NCI-H774 (cell line): ENCODE measurements around the gene ABTB2.

ENCODE experiments used
- DNase-seq: peaks from one replicate; lab custom pipeline; 2025; lab: John Stamatoyannopoulos, UW

The ABTB2 gene

GRCh38 chr11:34360046-34360445 is 2.2 kb upstream of the ABTB2 start:
- no peak for DNase-seq

DNA sequence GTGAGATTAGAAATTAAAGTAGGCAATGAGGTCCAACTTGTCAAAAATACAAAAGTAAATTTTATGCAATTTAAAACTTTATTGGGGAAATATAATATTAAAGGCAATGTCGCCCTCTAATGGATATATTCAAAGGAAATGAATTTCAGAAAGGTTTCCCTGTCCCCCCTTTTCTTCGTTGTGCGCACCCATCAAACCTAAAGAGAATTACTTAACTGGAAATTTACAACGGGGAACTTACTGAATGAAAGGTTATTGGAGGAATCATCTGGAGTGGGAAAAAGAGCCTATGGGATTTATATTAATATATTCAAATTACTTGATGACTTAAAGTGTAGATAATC is 1.7 kb upstream of the ABTB2 start:
- no peak for DNase-seq

GRCh38 chr11:34358728-34359547 is 1.1 kb upstream of the ABTB2 start:
- peak; percentile 70 for DNase-seq

DNA sequence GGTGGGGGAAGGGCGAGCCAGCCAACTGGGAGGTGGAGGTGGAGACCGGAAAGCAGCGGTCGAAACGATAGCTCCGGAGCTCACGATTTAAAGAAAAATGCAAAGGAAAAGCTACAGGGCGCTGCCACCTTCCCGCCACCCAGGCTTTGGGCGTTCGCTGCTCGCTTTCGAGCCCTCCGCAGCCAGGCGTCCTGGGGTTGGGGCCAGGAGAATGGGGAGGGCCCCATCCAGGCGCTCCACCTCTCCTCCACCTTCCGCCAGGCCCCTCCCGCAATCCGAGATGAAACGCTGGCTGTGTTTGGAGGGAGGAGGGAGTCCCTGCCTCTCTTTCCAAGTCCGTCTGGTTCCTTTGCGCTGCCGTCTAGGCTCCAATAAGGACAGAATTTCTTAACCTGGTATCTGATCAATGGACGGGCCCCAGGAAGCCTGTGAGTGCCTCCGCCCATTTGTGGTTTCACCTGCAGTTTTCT is 483 bp upstream of the ABTB2 start:
- peak; percentile 85 for DNase-seq

DNA sequence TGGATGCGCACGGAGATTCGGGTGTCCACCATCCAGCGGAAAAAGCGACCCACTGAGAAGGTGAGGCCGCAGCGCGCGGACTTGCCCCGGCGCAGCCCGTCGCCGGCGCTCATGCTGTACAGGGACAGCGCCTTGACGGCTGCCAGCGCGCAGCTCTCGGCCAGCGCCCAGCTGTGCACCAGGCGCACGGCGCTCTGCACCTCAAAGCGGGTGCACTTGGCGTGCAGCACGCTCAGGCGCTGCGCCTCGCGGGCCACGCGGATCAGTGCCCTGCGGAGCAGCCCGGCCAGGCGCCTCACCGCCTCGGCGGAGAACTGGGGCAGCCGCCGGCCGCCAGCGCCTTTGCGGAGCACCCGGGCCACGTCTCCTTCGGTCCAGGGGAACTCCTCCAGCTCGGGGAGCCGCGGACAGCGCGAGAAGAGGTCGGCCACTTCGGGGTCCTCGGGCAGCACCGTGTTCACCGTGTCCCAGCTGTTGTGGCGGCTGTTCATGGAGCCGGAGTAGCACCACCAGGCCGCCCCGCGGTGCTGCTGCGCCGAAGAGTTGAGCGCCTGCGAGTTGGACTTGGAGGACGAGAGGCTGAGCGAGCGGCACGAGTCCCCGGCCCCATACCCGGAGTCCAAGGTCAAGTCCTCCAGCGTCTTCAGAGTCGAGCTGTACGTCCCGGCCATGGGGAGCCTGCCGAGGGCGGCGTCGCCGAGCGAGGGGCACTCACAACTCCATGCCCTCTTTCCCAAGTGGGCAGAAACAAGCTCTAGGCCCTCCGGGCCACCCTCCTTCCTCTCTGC is 703 bp downstream of the ABTB2 start:
- DNase-seq = peak; percentile 30

- peak; percentile 23 for DNase-seq
Measured at GRCh38 chr11:34356576-34356912, 1.3 kb downstream of the ABTB2 start.

DNA sequence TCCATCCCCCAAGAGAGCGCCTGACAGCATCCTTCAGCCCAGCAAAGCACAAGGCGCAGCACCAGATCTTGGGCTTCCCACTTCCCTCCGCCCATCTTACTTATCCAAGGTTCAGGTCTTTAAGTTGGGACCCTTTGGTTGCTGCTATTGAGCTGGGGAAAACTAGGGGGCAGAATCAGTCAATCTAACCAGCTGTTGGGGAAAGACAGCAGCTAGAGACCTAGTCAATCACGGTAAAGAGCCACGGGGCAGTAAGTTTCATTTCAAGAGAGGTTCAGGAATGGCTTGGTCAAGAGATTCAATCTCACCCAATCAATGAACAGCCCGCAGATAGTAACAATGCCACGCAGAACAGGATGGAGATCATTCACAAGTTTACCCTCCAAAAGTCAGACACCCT is 1.7 kb downstream of the ABTB2 start:
- DNase-seq = no peak

- DNase-seq = no peak
Measured at GRCh38 chr11:34355726-34356125, 2.1 kb downstream of the ABTB2 start.

DNA sequence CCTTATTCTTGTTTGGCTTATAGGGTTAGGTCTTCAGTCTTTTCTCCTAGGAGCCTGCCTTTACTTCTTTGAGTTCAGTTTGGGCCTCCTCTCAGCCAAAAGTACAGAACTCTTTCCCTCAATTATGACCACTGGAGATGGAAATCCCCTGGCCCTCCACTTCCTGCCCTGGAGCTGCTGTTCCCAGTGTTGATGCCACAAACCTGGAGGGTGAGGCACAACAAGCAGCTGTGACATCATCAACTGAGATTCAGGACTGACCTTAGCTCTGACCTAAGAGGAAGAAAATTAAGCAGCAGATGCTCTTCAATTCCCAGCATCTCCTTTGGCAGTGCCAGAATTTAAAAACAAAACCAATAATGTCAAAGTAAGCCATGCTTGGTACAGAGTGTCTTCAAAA is 3.0 kb downstream of the ABTB2 start:
- no peak for DNase-seq

- no peak for DNase-seq
Measured at GRCh38 chr11:34353881-34354280, 3.9 kb downstream of the ABTB2 start.

- DNase-seq = no peak
Measured at GRCh38 chr11:34351687-34352469, 5.9 kb downstream of the ABTB2 start.

DNA sequence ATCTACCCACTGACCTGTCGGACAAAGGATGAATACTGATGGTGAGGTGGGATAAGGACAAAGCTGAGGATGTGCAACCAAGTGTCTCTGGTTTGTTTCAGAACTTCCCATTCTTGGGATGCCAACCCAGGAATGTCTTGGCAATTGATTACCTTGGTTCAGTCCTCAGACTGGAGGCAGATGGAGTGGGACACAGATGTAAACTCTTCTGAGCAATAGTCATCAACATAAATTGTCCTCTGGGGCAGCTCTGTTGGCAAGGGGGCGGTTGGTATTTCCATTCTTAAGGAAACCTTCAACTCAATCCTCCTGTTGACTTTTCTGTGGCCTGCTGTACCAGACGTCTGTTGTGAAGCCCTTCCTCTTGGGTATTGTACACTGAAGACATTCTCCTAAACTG is 6.8 kb downstream of the ABTB2 start:
- no peak for DNase-seq

- no peak for DNase-seq
Measured at GRCh38 chr11:34349882-34350281, 7.9 kb downstream of the ABTB2 start.

- no peak for DNase-seq
Measured at GRCh38 chr11:34348919-34349318, 8.9 kb downstream of the ABTB2 start.

- no peak for DNase-seq
Measured at GRCh38 chr11:34348096-34348495, 9.7 kb downstream of the ABTB2 start.

GRCh38 chr11:34346551-34346950 is 11.3 kb downstream of the ABTB2 start:
- no peak for DNase-seq

DNA sequence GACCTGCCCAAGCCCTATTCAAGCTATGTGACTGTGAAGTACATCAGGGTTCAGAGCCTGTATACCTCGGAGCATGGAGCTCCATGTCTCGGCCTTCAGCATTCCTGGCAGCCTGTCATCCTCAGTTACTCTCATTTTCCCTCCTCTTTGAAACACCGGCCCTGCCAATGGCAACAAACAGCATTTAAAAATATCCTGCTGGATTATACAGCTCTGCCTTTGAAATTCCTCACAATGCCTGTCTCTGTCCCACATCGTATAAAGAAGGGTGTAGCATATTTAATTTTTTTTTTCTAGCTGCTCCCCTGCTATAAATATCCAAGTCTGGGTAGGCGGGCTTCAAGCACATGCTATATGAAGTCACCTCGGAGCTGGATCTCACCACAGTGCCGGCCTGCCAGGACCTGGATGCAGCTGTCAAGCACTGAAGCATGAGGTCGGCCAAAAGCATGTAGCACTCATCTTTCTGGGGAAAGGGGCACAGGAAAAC is 11.8 kb downstream of the ABTB2 start:
- DNase-seq = no peak

DNA sequence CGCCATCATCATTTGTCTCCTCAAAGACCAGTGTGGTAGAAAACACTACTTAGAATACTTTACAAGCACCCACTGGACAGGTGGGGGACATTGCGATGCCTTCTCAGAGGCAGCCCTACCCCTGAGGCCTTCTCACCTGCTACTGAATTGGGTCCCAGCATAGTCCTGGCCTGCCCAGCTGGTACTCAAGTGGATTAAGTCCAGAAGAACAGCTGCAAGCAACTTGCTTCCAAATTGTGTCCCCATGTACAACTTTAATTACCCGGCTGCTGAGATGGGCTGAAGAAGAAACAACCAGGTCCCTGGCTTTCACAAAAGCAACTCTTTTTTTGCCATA is 12.3 kb downstream of the ABTB2 start:
- DNase-seq = no peak

DNA sequence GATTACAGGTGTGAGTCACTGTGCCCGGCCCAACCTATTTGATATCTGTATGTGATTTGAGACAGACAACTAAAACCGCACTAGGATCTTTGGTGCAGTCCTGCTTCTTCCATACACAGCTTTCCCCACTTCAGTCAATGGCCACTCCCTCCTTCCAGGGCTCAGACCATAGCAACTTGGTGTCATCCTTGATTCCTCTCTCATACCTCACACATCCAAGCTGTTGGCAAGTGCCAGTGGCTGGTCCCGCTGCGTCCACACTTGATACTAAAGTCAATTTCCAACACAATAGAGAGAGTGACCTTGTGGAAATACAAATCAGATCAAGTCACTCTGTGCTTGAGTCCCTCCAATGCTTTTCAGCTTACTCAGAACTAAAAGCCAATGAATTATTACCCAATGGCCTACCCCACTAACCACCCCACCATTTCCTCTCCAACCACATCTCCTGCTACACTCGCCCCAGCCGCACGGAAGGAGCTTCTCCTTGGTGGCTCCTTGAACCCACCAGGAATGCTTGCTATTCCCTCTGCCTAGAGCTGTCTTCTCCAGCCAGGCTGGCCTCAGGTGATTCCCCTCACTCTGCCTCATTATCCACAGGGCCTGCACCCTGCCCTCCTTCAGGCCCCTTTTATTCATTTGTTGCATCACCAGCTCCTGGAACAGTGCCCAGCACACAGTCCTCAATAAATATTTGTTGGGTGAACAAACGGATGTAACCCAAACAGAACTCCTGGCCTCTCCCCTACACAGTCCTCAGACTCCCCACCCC is 12.9 kb downstream of the ABTB2 start:
- DNase-seq = peak; percentile 78

- DNase-seq = no peak
Measured at GRCh38 chr11:34344410-34344767, 13.4 kb downstream of the ABTB2 start.

GRCh38 chr11:34343686-34344085 is 14.1 kb downstream of the ABTB2 start:
- DNase-seq = no peak

DNA sequence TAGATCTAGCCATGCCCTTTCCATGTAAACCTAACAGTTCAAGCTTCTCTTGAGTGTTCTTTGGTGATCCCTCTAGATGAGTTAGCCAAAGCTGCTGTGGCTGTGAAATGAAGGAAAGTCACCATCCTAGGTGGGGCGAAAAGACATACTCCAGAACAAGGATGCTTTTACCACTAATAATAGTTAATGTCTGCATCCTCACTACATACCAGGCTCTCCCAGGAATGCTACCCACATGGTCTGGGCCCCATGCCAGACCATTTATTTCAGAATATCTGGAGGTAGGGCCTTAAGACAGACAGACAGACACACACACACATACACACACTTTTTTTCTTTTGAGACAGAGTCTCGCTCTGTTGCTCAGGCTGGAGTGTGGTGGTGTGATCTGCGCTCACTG is 14.7 kb downstream of the ABTB2 start:
- no peak for DNase-seq
